Stimulated activated CD4-positive, alpha-beta T cell treated with anti-CD3 and anti-CD28 coated beads, Interleukin-4, amount 100 ng/mL, for 1 hour (primary cell): ENCODE results near the gene GRXCR2.
"Not testable (repeated sequence)": the region's sequence is repeated elsewhere in the genome, so short reads cannot be mapped to it uniquely, and the experiment has no call there.

ENCODE experiments used
- DNase-seq: peaks from one replicate; pipeline ENCODE4 v3.0.0-alpha.2; 2020

The GRXCR2 gene

GRCh38 chr5:145872914-145873313 is at the start of gene GRXCR2:
Gene GRXCR2, minus strand, starts transcription at chr5:145873014. Its CDS starts 46 bp downstream, at chr5:145872968.
- no peak for DNase-seq

GRCh38 chr5:145922059-145922458 is 49.2 kb upstream of the GRXCR2 start:
- DNase-seq: no peak

GRCh38 chr5:145921211-145921610 is 48.4 kb upstream of the GRXCR2 start:
- no peak for DNase-seq

GRCh38 chr5:145920542-145921210 is 47.9 kb upstream of the GRXCR2 start:
- no peak for DNase-seq

- no peak for DNase-seq
Observed at GRCh38 chr5:145919413-145919812, 46.6 kb upstream of the GRXCR2 start.

GRCh38 chr5:145918397-145918796 is 45.6 kb upstream of the GRXCR2 start:
- no peak for DNase-seq

- DNase-seq: no peak
Observed at GRCh38 chr5:145917288-145917687, 44.5 kb upstream of the GRXCR2 start.

- no peak for DNase-seq
Observed at GRCh38 chr5:145915970-145916638, 43.3 kb upstream of the GRXCR2 start.

GRCh38 chr5:145913701-145914100 is 40.9 kb upstream of the GRXCR2 start:
- DNase-seq: no peak

GRCh38 chr5:145912594-145912993 is 39.8 kb upstream of the GRXCR2 start:
- no peak for DNase-seq

- no peak for DNase-seq
Observed at GRCh38 chr5:145912019-145912418, 39.2 kb upstream of the GRXCR2 start.

- no peak for DNase-seq
Observed at GRCh38 chr5:145911164-145911563, 38.4 kb upstream of the GRXCR2 start.

- DNase-seq: no peak
Observed at GRCh38 chr5:145908206-145908960, 35.6 kb upstream of the GRXCR2 start.

GRCh38 chr5:145906401-145906800 is 33.6 kb upstream of the GRXCR2 start:
- no peak for DNase-seq

- no peak for DNase-seq
Observed at GRCh38 chr5:145904743-145905142, 31.9 kb upstream of the GRXCR2 start.

GRCh38 chr5:145903867-145904266 is 31.1 kb upstream of the GRXCR2 start:
- no peak for DNase-seq

GRCh38 chr5:145903113-145903512 is 30.3 kb upstream of the GRXCR2 start:
- no peak for DNase-seq

- no peak for DNase-seq
Observed at GRCh38 chr5:145902421-145902820, 29.6 kb upstream of the GRXCR2 start.

GRCh38 chr5:145898171-145898570 is 25.4 kb upstream of the GRXCR2 start:
- DNase-seq: no peak

- DNase-seq: not testable (repeated sequence)
Observed at GRCh38 chr5:145891378-145891777, 18.6 kb upstream of the GRXCR2 start.

- no peak for DNase-seq
Observed at GRCh38 chr5:145889611-145890010, 16.8 kb upstream of the GRXCR2 start.

- DNase-seq: no peak
Observed at GRCh38 chr5:145887976-145888574, 15.3 kb upstream of the GRXCR2 start.

GRCh38 chr5:145887217-145887616 is 14.4 kb upstream of the GRXCR2 start:
- no peak for DNase-seq

- DNase-seq: no peak
Observed at GRCh38 chr5:145874765-145875164, 2.0 kb upstream of the GRXCR2 start.
